HG03439 (cell line): ENCODE data around the gene COX6B1.
"Not testable (repeated sequence)": the region's sequence is repeated elsewhere in the genome, so short reads cannot be mapped to it uniquely, and the experiment has no call there.

ENCODE experiments used
- ATAC-seq: cut with Tn5 transposase; IDR thresholded peaks from one replicate; pipeline ENCODE4 v1.9.1; 2021; ENCODE audit warnings: mild to moderate bottlenecking, moderate library complexity; ENCODE audit not compliant: unreplicated experiment

The COX6B1 gene

GRCh38 chr19:35633727-35634440, 14.2 kb upstream of the COX6B1 start:
- no peak for ATAC-seq

GRCh38 chr19:35636651-35637050, 11.5 kb upstream of the COX6B1 start:
- ATAC-seq: no peak

- ATAC-seq: no peak
Observed at GRCh38 chr19:35637165-35637564, 11.0 kb upstream of the COX6B1 start.

GRCh38 chr19:35639321-35639639, 8.8 kb upstream of the COX6B1 start:
- ATAC-seq: no peak

- no peak for ATAC-seq
Observed at GRCh38 chr19:35639863-35640262, 8.3 kb upstream of the COX6B1 start.

GRCh38 chr19:35641515-35642151, 6.5 kb upstream of the COX6B1 start, which contains the start of gene ETV2:
TSS of gene ETV2 (plus strand) at chr19:35641745. CDS start at chr19:35642461, 716 bp downstream.
- no peak for ATAC-seq

GRCh38 chr19:35642312-35642711, 5.8 kb upstream of the COX6B1 start:
- ATAC-seq: no peak

- no peak for ATAC-seq
Observed at GRCh38 chr19:35642798-35643254, 5.3 kb upstream of the COX6B1 start.

GRCh38 chr19:35643255-35644205, 4.6 kb upstream of the COX6B1 start:
- peak; percentile 43 for ATAC-seq

GRCh38 chr19:35644206-35644986, 3.7 kb upstream of the COX6B1 start:
- peak; percentile 72 for ATAC-seq

GRCh38 chr19:35644987-35645679, 3.0 kb upstream of the COX6B1 start:
- no peak for ATAC-seq

GRCh38 chr19:35645680-35646511, 2.2 kb upstream of the COX6B1 start:
- no peak for ATAC-seq

GRCh38 chr19:35650581-35650980, 2.5 kb downstream of the COX6B1 start:
- no peak for ATAC-seq

GRCh38 chr19:35654828-35655227, 6.7 kb downstream of the COX6B1 start:
- not testable (repeated sequence) for ATAC-seq

GRCh38 chr19:35655600-35655999, 7.5 kb downstream of the COX6B1 start:
- no peak for ATAC-seq

- no peak for ATAC-seq
Observed at GRCh38 chr19:35656700-35657099, 8.6 kb downstream of the COX6B1 start.

GRCh38 chr19:35657904-35658700, 10.0 kb downstream of the COX6B1 start:
- no peak for ATAC-seq

- no peak for ATAC-seq
Observed at GRCh38 chr19:35661995-35662340, 13.8 kb downstream of the COX6B1 start.
